Karpas-422 (cell line): Measurements from ENCODE around the gene KMT5B. TPM values are rescaled to one million over a fixed set of nuclear protein-coding genes. Genes with fewer than 3 reads are reported as not detected.

Experiments used
- DNase-seq: peaks from one replicate; pipeline ENCODE4 v3.0.0-alpha.2; 2015
- H2AFZ ChIP-seq: fragments of 200-600 bp; sonication (generic); 2 replicates; pipeline ENCODE4 v1.6.1; 2014; ENCODE audit warnings: antibody characterized with exemption, low read length, mixed read lengths
- H3K27ac ChIP-seq: fragments of 200-600 bp; sonication (generic); 2 replicates; pipeline ENCODE4 v1.5.1; 2014; ENCODE audit warnings: mild to moderate bottlenecking, low read length, moderate library complexity
- H3K27me3 ChIP-seq: fragments of 200-600 bp; sonication (generic); 2 replicates; pipeline ENCODE4 v1.6.1; 2014; ENCODE audit warnings: low read length, mixed read lengths
- H3K36me3 ChIP-seq: fragments of 200-600 bp; sonication (generic); 2 replicates; pipeline ENCODE4 v1.6.1; 2014; ENCODE audit warnings: low read length, mixed read lengths; ENCODE audit not compliant: insufficient read depth
- H3K4me1 ChIP-seq: fragments of 200-600 bp; sonication (generic); 2 replicates; pipeline ENCODE4 v1.6.1; 2014; ENCODE audit warnings: mild to moderate bottlenecking, low read length, mixed read lengths
- H3K4me2 ChIP-seq: fragments of 200-600 bp; sonication (generic); 2 replicates; pipeline ENCODE4 v1.6.1; 2014; ENCODE audit warnings: low read length, low read depth, mild to moderate bottlenecking; ENCODE audit not compliant: poor library complexity, severe bottlenecking
- H3K4me3 ChIP-seq: fragments of 200-600 bp; sonication (generic); 2 replicates; pipeline ENCODE4 v1.5.1; 2014; ENCODE audit warnings: mild to moderate bottlenecking, antibody characterized with exemption, low read length, mixed read lengths
- H3K79me2 ChIP-seq: fragments of 200-600 bp; sonication (generic); 2 replicates; pipeline ENCODE4 v1.6.1; 2014; ENCODE audit warnings: mild to moderate bottlenecking, low read length, mixed read lengths
- H3K9ac ChIP-seq: fragments of 200-600 bp; sonication (generic); 2 replicates; pipeline ENCODE4 v1.6.0; 2014; ENCODE audit warnings: low read length
- H3K9me2 ChIP-seq: fragments of 200-600 bp; sonication (generic), shearing (Covaris generic); replicated peaks from 2 replicates; pipeline ENCODE4 v1.6.0; 2014; ENCODE audit warnings: mild to moderate bottlenecking, low read length, moderate library complexity; ENCODE audit not compliant: insufficient read depth
- H3K9me3 ChIP-seq: fragments of 300-700, 200-600 bp; sonication (generic); 2 replicates; pipeline ENCODE4 v1.6.1; 2014; ENCODE audit warnings: low read length, mixed read lengths
- H4K20me1 ChIP-seq: fragments of 200-600 bp; sonication (generic); 2 replicates; pipeline ENCODE4 v1.6.1; 2014; ENCODE audit warnings: mild to moderate bottlenecking, antibody characterized with exemption, low read length, low read depth; ENCODE audit not compliant: insufficient read depth
- total RNA-seq: library from RNA; depleted of rRNA; stranded (reverse); fragments of >200 nt; shearing (Covaris generic); gene quantifications from 2 replicates; pipeline ENCODE4 v1.2.3, GENCODE V29; 2014; ENCODE audit warnings: low replicate concordance

KMT5B gene
- total RNA-seq, 1 experiment from 2014 or later, result 21.2 TPM

- Histone ChIP-seq H2AFZ (no peak overlapping the region), H3K4me3 (no peak overlapping the region), H3K4me2 (no peak overlapping the region), H3K27ac (no peak overlapping the region), H3K9me3 (no peaks in the 10 kb centered on the region), H3K4me1 (peaks cover 1% of the 10 kb centered on the region), H3K36me3 (peaks cover 29% of the 10 kb centered on the region; the same call in 1 of the 2 replicates), H3K9me2 (no peaks in the 10 kb centered on the region), H3K27me3 (no peaks in the 10 kb centered on the region), H3K9ac (no peak overlapping the region), H3K79me2 (no peaks in the 10 kb centered on the region), H4K20me1 (no peaks in the 10 kb centered on the region)
- DNase-seq, result no peak
Measured at GRCh38 chr11:68167474-68167873, 45.6 kb downstream of the KMT5B start.

- Histone ChIP-seq H3K27me3 (no peaks in the 10 kb centered on the region), H3K9me2 (no peaks in the 10 kb centered on the region), H3K4me3 (no peak overlapping the region), H3K9me3 (no peaks in the 10 kb centered on the region), H4K20me1 (no peaks in the 10 kb centered on the region), H3K9ac (no peak overlapping the region), H3K36me3 (peaks cover 29% of the 10 kb centered on the region; the same call in 1 of the 2 replicates), H3K27ac (no peak overlapping the region), H3K79me2 (no peaks in the 10 kb centered on the region), H3K4me1 (peaks cover 4% of the 10 kb centered on the region), H3K4me2 (no peak overlapping the region), H2AFZ (no peak overlapping the region)
- no peak for DNase-seq
Measured at GRCh38 chr11:68166969-68167368, 46.1 kb downstream of the KMT5B start.

- Histone ChIP-seq H3K4me2 (no peak overlapping the region), H3K4me1 (peaks cover 4% of the 10 kb centered on the region), H3K36me3 (peaks cover 25% of the 10 kb centered on the region; the same call in 1 of the 2 replicates), H3K9ac (no peak overlapping the region), H4K20me1 (no peaks in the 10 kb centered on the region), H3K9me3 (no peaks in the 10 kb centered on the region), H3K9me2 (no peaks in the 10 kb centered on the region), H3K27ac (no peak overlapping the region), H2AFZ (no peak overlapping the region), H3K27me3 (no peaks in the 10 kb centered on the region), H3K79me2 (no peaks in the 10 kb centered on the region), H3K4me3 (no peak overlapping the region)
- no peak for DNase-seq
Measured at GRCh38 chr11:68165601-68166000, 47.5 kb downstream of the KMT5B start.

- Histone ChIP-seq H3K27ac (no peak overlapping the region), H3K36me3 (peaks cover 20% of the 10 kb centered on the region; the same call in 1 of the 2 replicates)
Measured at GRCh38 chr11:68164437-68164836, 48.7 kb downstream of the KMT5B start.

GRCh38 chr11:68163691-68164090 lies 49.4 kb downstream of the KMT5B start:
- H3K9me2 ChIP-seq, result no peaks in the 10 kb centered on the region
- H3K27me3 ChIP-seq, result no peaks in the 10 kb centered on the region
- DNase-seq, result no peak
- H3K27ac ChIP-seq, result no peak overlapping the region
- H3K79me2 ChIP-seq, result no peaks in the 10 kb centered on the region
- H3K9ac ChIP-seq, result no peak overlapping the region
- H4K20me1 ChIP-seq, result no peaks in the 10 kb centered on the region
- no peak overlapping the region for H3K4me3 ChIP-seq
- no peaks in the 10 kb centered on the region for H3K9me3 ChIP-seq
- no peak overlapping the region for H2AFZ ChIP-seq
- H3K36me3 ChIP-seq, result peaks cover 12% of the 10 kb centered on the region; the same call in 1 of the 2 replicates
- H3K4me2 ChIP-seq, result no peak overlapping the region
- H3K4me1 ChIP-seq, result peaks cover 4% of the 10 kb centered on the region

More at GRCh38 chr11:68164437-68164836, 48.7 kb downstream of the KMT5B start:
- H3K79me2 ChIP-seq, result no peaks in the 10 kb centered on the region
- no peak overlapping the region for H3K9ac ChIP-seq
- H3K4me2 ChIP-seq, result no peak overlapping the region
- H3K9me2 ChIP-seq, result no peaks in the 10 kb centered on the region
- H2AFZ ChIP-seq, result no peak overlapping the region
- no peak for DNase-seq
- no peaks in the 10 kb centered on the region for H4K20me1 ChIP-seq
- peaks cover 4% of the 10 kb centered on the region for H3K4me1 ChIP-seq
- no peaks in the 10 kb centered on the region for H3K27me3 ChIP-seq
- no peaks in the 10 kb centered on the region for H3K9me3 ChIP-seq
- H3K4me3 ChIP-seq, result no peak overlapping the region

GRCh38 chr11:68160100-68160695 lies 52.9 kb downstream of the KMT5B start:
- no peaks in the 10 kb centered on the region for H3K36me3 ChIP-seq
- H3K4me1 ChIP-seq, result peaks cover 4% of the 10 kb centered on the region
- H3K9me2 ChIP-seq, result no peaks in the 10 kb centered on the region
- no peak overlapping the region for H3K4me2 ChIP-seq
- H3K9ac ChIP-seq, result no peak overlapping the region
- H4K20me1 ChIP-seq, result no peaks in the 10 kb centered on the region; the same call in 1 of the 2 replicates
- no peak overlapping the region for H3K4me3 ChIP-seq
- H2AFZ ChIP-seq, result no peak overlapping the region
- H3K9me3 ChIP-seq, result no peaks in the 10 kb centered on the region
- no peaks in the 10 kb centered on the region for H3K27me3 ChIP-seq
- no peak overlapping the region for H3K27ac ChIP-seq
- DNase-seq, result no peak
- H3K79me2 ChIP-seq, result no peaks in the 10 kb centered on the region

GRCh38 chr11:68159665-68160064 lies 53.4 kb downstream of the KMT5B start:
- no peak overlapping the region for H3K4me3 ChIP-seq
- H4K20me1 ChIP-seq, result no peaks in the 10 kb centered on the region; the same call in 1 of the 2 replicates
- H3K9me2 ChIP-seq, result no peaks in the 10 kb centered on the region
- H3K27me3 ChIP-seq, result no peaks in the 10 kb centered on the region
- peaks cover 4% of the 10 kb centered on the region for H3K4me1 ChIP-seq
- no peaks in the 10 kb centered on the region for H3K9me3 ChIP-seq
- no peaks in the 10 kb centered on the region for H3K79me2 ChIP-seq
- no peak overlapping the region for H3K9ac ChIP-seq
- H3K36me3 ChIP-seq, result no peaks in the 10 kb centered on the region
- H3K27ac ChIP-seq, result no peak overlapping the region
- no peak overlapping the region for H2AFZ ChIP-seq
- DNase-seq, result no peak
- no peak overlapping the region for H3K4me2 ChIP-seq

GRCh38 chr11:68159161-68159560 lies 53.9 kb downstream of the KMT5B start:
- H3K4me2 ChIP-seq, result no peak overlapping the region
- no peak overlapping the region for H3K9ac ChIP-seq
- H3K36me3 ChIP-seq, result no peaks in the 10 kb centered on the region
- H3K9me3 ChIP-seq, result no peaks in the 10 kb centered on the region
- no peak overlapping the region for H3K4me3 ChIP-seq
- H4K20me1 ChIP-seq, result no peaks in the 10 kb centered on the region; the same call in 1 of the 2 replicates
- no peaks in the 10 kb centered on the region for H3K9me2 ChIP-seq
- H3K27me3 ChIP-seq, result no peaks in the 10 kb centered on the region
- H3K79me2 ChIP-seq, result no peaks in the 10 kb centered on the region
- H3K4me1 ChIP-seq, result peaks cover 4% of the 10 kb centered on the region
- no peak overlapping the region for H2AFZ ChIP-seq
- no peak overlapping the region for H3K27ac ChIP-seq
- DNase-seq, result no peak
